ENCODE results near the gene GAGE13. TPM values are rescaled to one million over a fixed set of nuclear protein-coding genes. Genes with fewer than 3 reads are reported as not detected.

The GAGE13 gene, protein sequence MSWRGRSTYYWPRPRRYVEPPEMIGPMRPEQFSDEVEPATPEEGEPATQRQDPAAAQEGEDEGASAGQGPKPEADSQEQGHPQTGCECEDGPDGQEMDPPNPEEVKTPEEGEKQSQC
- not detected in 2 replicates for total RNA-seq

DNA sequence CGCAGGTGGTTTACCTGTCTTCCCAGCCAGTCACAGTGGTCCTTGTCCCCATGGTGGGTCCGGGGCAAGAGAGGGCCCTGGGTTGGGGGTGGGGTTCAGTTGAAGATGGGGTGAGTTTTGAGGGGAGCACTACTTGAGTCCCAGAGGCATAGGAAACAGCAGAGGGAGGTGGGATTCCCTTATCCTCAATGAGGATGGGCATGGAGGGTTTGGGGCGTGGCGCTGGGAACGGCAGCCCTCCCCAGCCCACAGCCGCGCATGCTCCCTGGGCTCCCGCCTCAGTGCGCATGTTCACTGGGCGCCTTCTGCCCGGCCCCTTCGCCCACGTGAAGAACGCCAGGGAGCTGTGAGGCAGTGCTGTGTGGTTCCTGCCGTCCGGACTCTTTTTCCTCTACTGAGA is at the start of gene GAGE13:
TSS of gene GAGE13 (plus strand) at position 301 of the 400 bp plus-strand sequence. CDS start 1,156 bp downstream, outside the sequence.

DNA sequence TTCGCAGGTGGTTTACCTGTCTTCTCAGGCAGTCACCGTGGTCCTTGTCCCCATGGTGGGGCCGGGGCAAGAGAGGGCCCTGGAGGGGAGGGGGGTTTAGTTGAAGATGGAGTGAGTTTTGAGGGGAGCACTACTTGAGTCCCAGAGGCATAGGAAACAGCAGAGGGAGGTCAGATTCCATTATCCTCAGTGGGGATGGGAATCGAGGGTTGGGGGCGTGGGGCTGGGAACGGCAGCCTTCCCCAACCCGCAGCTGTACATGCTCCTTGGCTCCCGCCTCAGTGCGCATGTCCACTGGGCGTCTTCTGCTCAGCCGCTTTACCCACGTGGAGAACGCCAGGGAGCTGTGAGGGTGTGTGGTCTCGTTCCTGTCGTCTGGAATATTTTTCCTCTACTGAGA is 28.0 kb upstream of the GAGE13 start, which contains the start of gene GAGE10:
TSS of gene GAGE10 (plus strand) at position 301 of the 400 bp plus-strand sequence. CDS start 1,214 bp downstream, outside the sequence.

DNA sequence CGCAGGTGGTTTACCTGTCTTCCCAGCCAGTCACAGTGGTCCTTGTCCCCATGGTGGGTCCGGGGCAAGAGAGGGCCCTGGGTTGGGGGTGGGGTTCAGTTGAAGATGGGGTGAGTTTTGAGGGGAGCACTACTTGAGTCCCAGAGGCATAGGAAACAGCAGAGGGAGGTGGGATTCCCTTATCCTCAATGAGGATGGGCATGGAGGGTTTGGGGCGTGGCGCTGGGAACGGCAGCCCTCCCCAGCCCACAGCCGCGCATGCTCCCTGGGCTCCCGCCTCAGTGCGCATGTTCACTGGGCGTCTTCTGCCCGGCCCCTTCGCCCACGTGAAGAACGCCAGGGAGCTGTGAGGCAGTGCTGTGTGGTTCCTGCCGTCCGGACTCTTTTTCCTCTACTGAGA is 9.6 kb upstream of the GAGE13 start, which contains the start of gene GAGE12J:
TSS of gene GAGE12J (plus strand) at position 301 of the 400 bp plus-strand sequence. CDS start 1,157 bp downstream, outside the sequence.

Other genes with a start within 250 kb of the GAGE13 start
- gene GPKOW, start 207.8 kb upstream of the GAGE13 start, total RNA-seq, result 19.0 and 19.7 TPM in 2 replicates
- 0.93 and 1.0 TPM in 2 replicates for gene MAGIX, start 168.8 kb upstream of the GAGE13 start, total RNA-seq
- 42.6 and 63.9 TPM in 2 replicates for gene PLP2, start 159.7 kb upstream of the GAGE13 start, total RNA-seq
- 7.1 and 15.0 TPM in 2 replicates for gene PRICKLE3, start 145.2 kb upstream of the GAGE13 start, total RNA-seq
- 0.23 and 1.4 TPM in 2 replicates for gene SYP, start 131.4 kb upstream of the GAGE13 start, total RNA-seq
- not detected in 2 replicates for gene CACNA1F, start 98.2 kb upstream of the GAGE13 start, total RNA-seq
- 13.0 and 13.7 TPM in 2 replicates for gene CCDC22, start 96.1 kb upstream of the GAGE13 start, total RNA-seq
- not detected in 2 replicates for gene FOXP3, start 66.9 kb upstream of the GAGE13 start, total RNA-seq
- 6.0 and 16.3 TPM in 2 replicates for gene PPP1R3F, start 61.8 kb upstream of the GAGE13 start, total RNA-seq
- not detected in 2 replicates for gene GAGE10, start 27.9 kb upstream of the GAGE13 start, total RNA-seq
- not detected in 2 replicates for gene GAGE12J, start 9.5 kb upstream of the GAGE13 start, total RNA-seq
- not detected in 2 replicates for gene GAGE12C, start 200.6 kb downstream of the GAGE13 start, total RNA-seq
- not detected in 2 replicates for gene GAGE12D, start 210.2 kb downstream of the GAGE13 start, total RNA-seq
- gene GAGE12E, start 219.7 kb downstream of the GAGE13 start, total RNA-seq, result not detected in 2 replicates
- not detected in 2 replicates for gene GAGE12F, start 229.3 kb downstream of the GAGE13 start, total RNA-seq
- gene GAGE12G, start 238.8 kb downstream of the GAGE13 start, total RNA-seq, result not detected in 2 replicates
- gene GAGE12H, start 248.4 kb downstream of the GAGE13 start, total RNA-seq, result not detected in 2 replicates